ENCODE results near the gene GOLGA8R. TPM values are rescaled to one million over a fixed set of nuclear protein-coding genes. Genes with fewer than 3 reads are reported as not detected.

GOLGA8R gene
- polyA plus RNA-seq, 3 donors: 4.7 to 11.7 (median 8.0) TPM

Other genes with a start within 250 kb of the GOLGA8R start
- gene CHRFAM7A, start 20.7 kb downstream of the GOLGA8R start, polyA plus RNA-seq (ENCODE audit: insufficient read length in 3 of 3): 1 to 10 TPM; 1.5 to 5.9 (median 5.3) TPM
- 1 to 10 TPM in 2 of 3 donors, under 1 TPM in 1; 0.78 to 6.9 (median 2.6) TPM for gene GOLGA8Q, start 137.8 kb upstream of the GOLGA8R start, polyA plus RNA-seq (ENCODE audit: insufficient read length in 3 of 3)
- gene GOLGA8H, start 189.8 kb upstream of the GOLGA8R start, polyA plus RNA-seq (ENCODE audit: insufficient read length in 3 of 3): 1 to 10 TPM in 2 of 3 donors, under 1 TPM in 1; 0.70 to 2.1 (median 1.6) TPM